MM.1S (cell line): Measurements from ENCODE around the gene ARHGAP42.

ENCODE experiments used
- DNase-seq: peaks from one replicate; pipeline ENCODE4 v3.0.0-alpha.2; 2015
- H2AFZ ChIP-seq: fragments of 300-600 bp; sonication (generic); 2 replicates; pipeline ENCODE4 v1.6.0; 2016; ENCODE audit warnings: antibody characterized with exemption, low read length
- H3F3A ChIP-seq: fragments of 300-600 bp; sonication (generic); 2 replicates; pipeline ENCODE4 v1.6.1; 2016; ENCODE audit warnings: mild to moderate bottlenecking, antibody characterized with exemption, low read length, moderate library complexity, mixed read lengths; ENCODE audit not compliant: insufficient read depth
- H3K27ac ChIP-seq: fragments of 300-600 bp; sonication (generic); 2 replicates; pipeline ENCODE4 v1.5.1; 2016; ENCODE audit warnings: mild to moderate bottlenecking, low read length
- H3K27me3 ChIP-seq: fragments of 300-600 bp; sonication (generic); replicated peaks from 2 replicates; pipeline ENCODE4 v1.6.0; 2016; ENCODE audit warnings: low read length; ENCODE audit not compliant: insufficient read depth
- H3K36me3 ChIP-seq: fragments of 300-600 bp; sonication (generic); replicated peaks from 2 replicates; pipeline ENCODE4 v1.6.1; 2016; ENCODE audit warnings: mild to moderate bottlenecking, low read length, mixed read lengths; ENCODE audit not compliant: insufficient read depth
- H3K4me1 ChIP-seq: fragments of 300-600 bp; sonication (generic); 2 replicates; pipeline ENCODE4 v1.6.1; 2016; ENCODE audit warnings: low read length, mixed read lengths
- H3K4me2 ChIP-seq: fragments of 300-600 bp; sonication (generic); 2 replicates; pipeline ENCODE4 v1.6.0; 2016; ENCODE audit warnings: low read depth, low read length
- H3K4me3 ChIP-seq: fragments of 300-600 bp; sonication (generic); 2 replicates; pipeline ENCODE4 v1.5.1; 2016; ENCODE audit warnings: low read length, mixed read lengths
- H3K79me2 ChIP-seq: fragments of 300-600 bp; sonication (generic); 2 replicates; pipeline ENCODE4 v1.6.1; 2016; ENCODE audit warnings: mixed run types, low read length, mixed read lengths
- H3K9ac ChIP-seq: fragments of 300-600 bp; sonication (generic); 2 replicates; pipeline ENCODE4 v1.6.1; 2016; ENCODE audit warnings: low read length, mixed read lengths
- H3K9me2 ChIP-seq: fragments of 300-600 bp; sonication (generic); replicated peaks from 2 replicates; pipeline ENCODE4 v1.6.1; 2016; ENCODE audit warnings: mild to moderate bottlenecking, low read length, mixed read lengths; ENCODE audit not compliant: insufficient read depth
- H3K9me3 ChIP-seq: fragments of 300-600 bp; sonication (generic); replicated peaks from 2 replicates; pipeline ENCODE4 v1.6.1; 2016; ENCODE audit warnings: mild to moderate bottlenecking, low read length, mixed read lengths; ENCODE audit not compliant: insufficient read depth
- H4K20me1 ChIP-seq: fragments of 300-600 bp; sonication (generic); 2 replicates; pipeline ENCODE4 v1.6.1; 2016; ENCODE audit warnings: mild to moderate bottlenecking, low read length, moderate library complexity, mixed read lengths; ENCODE audit not compliant: insufficient read depth
- EZH2 ChIP-seq: fragments of 300-600 bp; sonication (generic); optimal IDR thresholded peaks from 2 replicates; pipeline ENCODE3; 2017; ENCODE audit warnings: low read depth, mild to moderate bottlenecking, antibody characterized with exemption, low read length, mixed read lengths
- EZH2phosphoT487 ChIP-seq: fragments of 300-600 bp; sonication (generic); IDR thresholded peaks from 2 replicates; pipeline ENCODE4 v1.6.1; 2018; ENCODE audit warnings: antibody characterized with exemption, low read length
- TF ChIP-seq, protein P1 (sequence below): fragments of 300-600 bp; sonication (generic); IDR thresholded peaks from 2 replicates; pipeline ENCODE4 v1.5.1; 2016; ENCODE audit warnings: antibody characterized with exemption, low read length, mixed read lengths

The ARHGAP42 gene

DNA sequence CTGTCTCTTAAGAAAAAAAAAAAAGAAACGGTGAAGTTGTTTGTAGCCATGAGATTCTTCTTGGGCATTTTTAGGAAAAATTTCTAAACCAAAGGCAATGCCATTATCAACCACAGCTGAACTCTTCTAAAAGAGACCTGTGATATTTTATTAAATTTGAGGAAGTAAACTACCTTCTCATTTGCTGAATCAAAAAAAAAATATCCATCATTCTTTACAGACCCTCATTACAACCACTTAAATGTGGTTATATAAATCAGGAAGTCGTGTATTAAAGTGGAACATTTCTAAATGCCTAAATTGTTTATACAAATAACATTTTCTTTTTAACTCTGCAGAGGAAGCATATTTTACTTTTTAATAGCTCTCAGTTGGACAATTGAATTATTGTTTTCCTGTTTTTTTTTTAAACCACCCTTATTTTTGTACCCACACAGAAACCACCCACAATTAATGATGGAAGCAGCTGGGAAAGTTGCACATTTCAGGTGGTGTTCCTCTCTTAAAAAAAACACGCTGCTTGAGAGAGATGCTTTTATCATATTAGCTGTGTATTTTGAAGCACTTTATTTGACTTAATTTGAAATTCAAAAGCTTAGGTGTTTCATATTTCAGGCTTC, 91.2 kb downstream of the ARHGAP42 start:
- H3K27ac ChIP-seq, result no peak overlapping the region
- H3K27me3 ChIP-seq, result no peaks in the 10 kb centered on the region
- H3K4me3 ChIP-seq, result no peak overlapping the region
- H3K4me1 ChIP-seq, result no peaks in the 10 kb centered on the region
- H2AFZ ChIP-seq, result no peak overlapping the region
- DNase-seq, result no peak
- H3K79me2 ChIP-seq, result no peaks in the 10 kb centered on the region
- no peaks in the 10 kb centered on the region for H3K9me2 ChIP-seq
- no peaks in the 10 kb centered on the region for H3K9me3 ChIP-seq
- H3K4me2 ChIP-seq, result no peak overlapping the region
- no peak for TF ChIP-seq EZH2
- no peak for TF ChIP-seq EZH2phosphoT487
- TF ChIP-seq, protein P1, sequence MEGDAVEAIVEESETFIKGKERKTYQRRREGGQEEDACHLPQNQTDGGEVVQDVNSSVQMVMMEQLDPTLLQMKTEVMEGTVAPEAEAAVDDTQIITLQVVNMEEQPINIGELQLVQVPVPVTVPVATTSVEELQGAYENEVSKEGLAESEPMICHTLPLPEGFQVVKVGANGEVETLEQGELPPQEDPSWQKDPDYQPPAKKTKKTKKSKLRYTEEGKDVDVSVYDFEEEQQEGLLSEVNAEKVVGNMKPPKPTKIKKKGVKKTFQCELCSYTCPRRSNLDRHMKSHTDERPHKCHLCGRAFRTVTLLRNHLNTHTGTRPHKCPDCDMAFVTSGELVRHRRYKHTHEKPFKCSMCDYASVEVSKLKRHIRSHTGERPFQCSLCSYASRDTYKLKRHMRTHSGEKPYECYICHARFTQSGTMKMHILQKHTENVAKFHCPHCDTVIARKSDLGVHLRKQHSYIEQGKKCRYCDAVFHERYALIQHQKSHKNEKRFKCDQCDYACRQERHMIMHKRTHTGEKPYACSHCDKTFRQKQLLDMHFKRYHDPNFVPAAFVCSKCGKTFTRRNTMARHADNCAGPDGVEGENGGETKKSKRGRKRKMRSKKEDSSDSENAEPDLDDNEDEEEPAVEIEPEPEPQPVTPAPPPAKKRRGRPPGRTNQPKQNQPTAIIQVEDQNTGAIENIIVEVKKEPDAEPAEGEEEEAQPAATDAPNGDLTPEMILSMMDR, result no peak
- no peak overlapping the region for H3K9ac ChIP-seq
- H3K36me3 ChIP-seq, result no peaks in the 10 kb centered on the region
- H3F3A ChIP-seq, result no peaks in the 10 kb centered on the region
- no peaks in the 10 kb centered on the region for H4K20me1 ChIP-seq

GRCh38 chr11:100780470-100780869, 93.4 kb downstream of the ARHGAP42 start:
- Histone ChIP-seq H4K20me1 (no peaks in the 10 kb centered on the region), H3K27ac (no peak overlapping the region), H3F3A (no peaks in the 10 kb centered on the region), H3K9me3 (no peaks in the 10 kb centered on the region), H2AFZ (no peak overlapping the region), H3K4me2 (no peak overlapping the region), H3K9ac (no peak overlapping the region), H3K27me3 (no peaks in the 10 kb centered on the region), H3K4me3 (no peak overlapping the region), H3K9me2 (no peaks in the 10 kb centered on the region), H3K79me2 (no peaks in the 10 kb centered on the region), H3K36me3 (no peaks in the 10 kb centered on the region), H3K4me1 (no peaks in the 10 kb centered on the region)
- no peak for TF ChIP-seq EZH2phosphoT487
- TF ChIP-seq, protein P1, result no peak
- TF ChIP-seq EZH2, result no peak
- DNase-seq, result no peak

DNA sequence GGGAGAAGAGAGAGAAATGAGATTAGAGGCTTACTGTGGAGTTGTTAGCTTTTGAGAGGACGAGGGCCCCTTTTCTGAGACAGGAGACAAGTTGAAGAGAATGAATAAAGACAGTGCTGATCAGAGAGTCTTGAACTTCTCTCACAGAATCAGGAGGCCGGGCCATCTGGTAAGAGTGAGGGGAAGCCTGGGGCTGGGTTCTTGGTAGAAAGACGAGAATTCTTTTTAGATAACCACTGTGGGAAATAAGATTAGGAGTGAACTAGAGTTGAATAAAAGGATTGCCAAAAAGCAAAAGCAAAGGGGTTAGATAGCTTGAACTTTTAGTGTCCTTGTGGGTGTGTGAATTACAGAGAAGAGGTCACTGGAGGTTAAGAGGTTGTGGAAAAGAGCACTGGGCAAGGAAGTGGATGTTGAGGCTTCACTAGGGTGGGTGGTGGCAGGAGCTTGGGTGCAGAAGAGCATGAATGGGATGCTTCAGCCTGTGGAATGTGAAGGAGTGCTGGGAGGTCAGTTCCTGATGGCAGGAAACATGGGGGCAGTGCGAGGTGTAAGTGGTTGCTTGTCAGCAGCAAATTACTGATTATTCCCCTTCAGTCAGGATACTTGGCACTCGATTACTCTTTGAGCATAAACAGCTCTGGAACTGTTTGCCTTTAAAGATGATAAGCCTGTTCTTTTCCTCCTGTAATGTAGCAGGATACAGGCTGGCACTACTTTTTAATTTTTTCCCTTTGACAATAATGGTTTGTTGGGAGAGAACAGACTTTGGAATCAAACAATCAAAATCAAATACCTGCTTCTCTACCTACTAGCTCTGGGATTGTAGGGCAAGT, 98.3 kb downstream of the ARHGAP42 start:
- DNase-seq, result no peak
- H3K4me1 ChIP-seq, result no peaks in the 10 kb centered on the region
- no peak for TF ChIP-seq EZH2phosphoT487
- TF ChIP-seq EZH2, result no peak
- TF ChIP-seq, protein P1, result no peak

More for the DNA sequence above, 98.3 kb downstream of the ARHGAP42 start:
- Histone ChIP-seq H3K4me2 (no peak overlapping the region), H3K27me3 (no peaks in the 10 kb centered on the region), H3K9me3 (no peaks in the 10 kb centered on the region), H3K4me3 (no peak overlapping the region), H4K20me1 (no peaks in the 10 kb centered on the region), H3K79me2 (no peaks in the 10 kb centered on the region), H3K27ac (no peak overlapping the region), H3F3A (no peaks in the 10 kb centered on the region), H2AFZ (no peak overlapping the region), H3K9ac (no peak overlapping the region), H3K36me3 (no peaks in the 10 kb centered on the region), H3K9me2 (no peaks in the 10 kb centered on the region)
